Ramos (cell line): Measurements from ENCODE around the gene RMND5A.
"Not testable (repeated sequence)": the region's sequence is repeated elsewhere in the genome, so short reads cannot be mapped to it uniquely, and the experiment has no call there.

Experiments used
- in situ Hi-C: fragments of 300-500 bp; cut with MboI; formaldehyde crosslinking; loops from one replicate; pipeline ENCODE4 v1.14.3; 2022; ENCODE audit warnings: low sequenced_read_pairs; ENCODE audit not compliant: unreplicated experiment

Gene RMND5A

GRCh38 chr2:86708126-86708525 is 12.0 kb upstream of the RMND5A start:
- in situ Hi-C loops: not testable (repeated sequence)

- in situ Hi-C loops: not testable (repeated sequence)
Measured at GRCh38 chr2:86714579-86715173, 5.4 kb upstream of the RMND5A start.

GRCh38 chr2:86719263-86719636 is 841 bp upstream of the RMND5A start:
- in situ Hi-C loops: not testable (repeated sequence)

- in situ Hi-C loops: not testable (repeated sequence)
Measured at GRCh38 chr2:86720540-86721320, 639 bp downstream of the RMND5A start.

GRCh38 chr2:86725706-86726105 is 5.6 kb downstream of the RMND5A start:
- in situ Hi-C loops: not testable (repeated sequence)

GRCh38 chr2:86732040-86732525 is 12.0 kb downstream of the RMND5A start:
- in situ Hi-C loops: not testable (repeated sequence)

GRCh38 chr2:86732837-86733236 is 12.7 kb downstream of the RMND5A start:
- in situ Hi-C loops: not testable (repeated sequence)

GRCh38 chr2:86733528-86733927 is 13.4 kb downstream of the RMND5A start:
- in situ Hi-C loops: not testable (repeated sequence)

- in situ Hi-C loops: not testable (repeated sequence)
Measured at GRCh38 chr2:86734896-86735295, 14.8 kb downstream of the RMND5A start.

- in situ Hi-C loops: not testable (repeated sequence)
Measured at GRCh38 chr2:86739485-86739884, 19.4 kb downstream of the RMND5A start.

GRCh38 chr2:86739889-86740288 is 19.8 kb downstream of the RMND5A start:
- in situ Hi-C loops: not testable (repeated sequence)

GRCh38 chr2:86741889-86742498 is 21.9 kb downstream of the RMND5A start:
- in situ Hi-C loops: not testable (repeated sequence)

- in situ Hi-C loops: no loop called here
Measured at GRCh38 chr2:86744152-86744551, 24.1 kb downstream of the RMND5A start.

GRCh38 chr2:86746939-86747338 is 26.8 kb downstream of the RMND5A start:
- in situ Hi-C loops: no loop called here

- in situ Hi-C loops: no loop called here
Measured at GRCh38 chr2:86747711-86748639, 27.9 kb downstream of the RMND5A start.

- in situ Hi-C loops: no loop called here
Measured at GRCh38 chr2:86750240-86750839, 30.2 kb downstream of the RMND5A start.

- in situ Hi-C loops: no loop called here
Measured at GRCh38 chr2:86751778-86752177, 31.7 kb downstream of the RMND5A start.

- in situ Hi-C loops: no loop called here
Measured at GRCh38 chr2:86752934-86753333, 32.8 kb downstream of the RMND5A start.

- in situ Hi-C loops: no loop called here
Measured at GRCh38 chr2:86753606-86754005, 33.5 kb downstream of the RMND5A start.

GRCh38 chr2:86758405-86758804 is 38.3 kb downstream of the RMND5A start:
- in situ Hi-C loops: no loop called here
